ENCODE results near the gene MND1. TPM values are rescaled to one million over a fixed set of nuclear protein-coding genes. Genes with fewer than 3 reads are reported as not detected.

The MND1 gene
- total RNA-seq, 1 donor from 2014 or later = 33.6 TPM

GRCh38 chr4:153347117-153347516 lies 2.6 kb downstream of the MND1 start:
- no peak for DNase-seq (ENCODE audit: low read depth, low spot score)
- Mint-ChIP-seq H3K27ac (ENCODE audit: unreplicated experiment) (no peak overlapping the region), H3K4me3 (peak overlapping the region; percentile 94), H3K9me3 (no peaks in the 10 kb centered on the region), H3K4me1 (peaks cover 41% of the 10 kb centered on the region), H3K36me3 (ENCODE audit: low read depth) (no peaks in the 10 kb centered on the region), H3K27me3 (ENCODE audit: low read depth) (peaks cover 3% of the 10 kb centered on the region)
- TF ChIP-seq, protein P1, sequence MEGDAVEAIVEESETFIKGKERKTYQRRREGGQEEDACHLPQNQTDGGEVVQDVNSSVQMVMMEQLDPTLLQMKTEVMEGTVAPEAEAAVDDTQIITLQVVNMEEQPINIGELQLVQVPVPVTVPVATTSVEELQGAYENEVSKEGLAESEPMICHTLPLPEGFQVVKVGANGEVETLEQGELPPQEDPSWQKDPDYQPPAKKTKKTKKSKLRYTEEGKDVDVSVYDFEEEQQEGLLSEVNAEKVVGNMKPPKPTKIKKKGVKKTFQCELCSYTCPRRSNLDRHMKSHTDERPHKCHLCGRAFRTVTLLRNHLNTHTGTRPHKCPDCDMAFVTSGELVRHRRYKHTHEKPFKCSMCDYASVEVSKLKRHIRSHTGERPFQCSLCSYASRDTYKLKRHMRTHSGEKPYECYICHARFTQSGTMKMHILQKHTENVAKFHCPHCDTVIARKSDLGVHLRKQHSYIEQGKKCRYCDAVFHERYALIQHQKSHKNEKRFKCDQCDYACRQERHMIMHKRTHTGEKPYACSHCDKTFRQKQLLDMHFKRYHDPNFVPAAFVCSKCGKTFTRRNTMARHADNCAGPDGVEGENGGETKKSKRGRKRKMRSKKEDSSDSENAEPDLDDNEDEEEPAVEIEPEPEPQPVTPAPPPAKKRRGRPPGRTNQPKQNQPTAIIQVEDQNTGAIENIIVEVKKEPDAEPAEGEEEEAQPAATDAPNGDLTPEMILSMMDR (conservative IDR thresholded peaks at IDR 0.05) = no peak

- DNase-seq (ENCODE audit: low read depth, low spot score) = no peak
- H3K27ac Mint-ChIP-seq (ENCODE audit: unreplicated experiment) = no peak overlapping the region
- peaks cover 41% of the 10 kb centered on the region for H3K4me1 Mint-ChIP-seq
- TF ChIP-seq, protein P1 (conservative IDR thresholded peaks at IDR 0.05) = no peak
- H3K9me3 Mint-ChIP-seq = no peaks in the 10 kb centered on the region
- no peaks in the 10 kb centered on the region for H3K36me3 Mint-ChIP-seq (ENCODE audit: low read depth)
- peak overlapping the region; percentile 94 for H3K4me3 Mint-ChIP-seq
- peaks cover 3% of the 10 kb centered on the region for H3K27me3 Mint-ChIP-seq (ENCODE audit: low read depth)
Measured at GRCh38 chr4:153348006-153348405, 3.5 kb downstream of the MND1 start.

DNA sequence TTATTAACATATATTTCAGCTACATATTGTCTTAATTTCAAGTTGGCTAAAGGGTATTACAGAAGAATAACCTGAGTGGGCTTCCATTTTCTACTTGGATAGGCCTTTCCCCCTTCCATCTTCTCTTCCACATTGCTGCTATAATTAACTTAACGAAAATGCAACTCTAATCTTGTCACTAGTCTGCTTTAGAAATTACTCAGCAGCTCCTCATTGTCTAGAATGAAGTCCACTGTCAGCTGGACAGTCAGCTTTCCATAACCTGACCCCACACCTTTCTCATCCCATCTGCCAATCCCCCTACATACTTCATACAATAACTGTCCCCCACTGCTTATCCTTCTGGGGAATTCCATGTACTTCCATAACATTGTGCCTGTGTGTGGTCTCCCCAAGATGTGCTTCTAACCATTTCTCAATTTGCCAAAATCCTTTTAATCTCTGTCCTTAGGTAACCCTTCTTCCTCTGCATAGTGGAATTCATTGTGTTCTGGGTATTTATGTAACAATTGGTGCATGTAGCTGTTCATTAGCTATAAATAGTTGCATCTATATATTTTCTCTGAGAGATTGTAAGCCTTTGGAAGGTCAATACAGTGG lies 4.8 kb downstream of the MND1 start:
- no peaks in the 10 kb centered on the region for H3K9me3 Mint-ChIP-seq
- H3K27me3 Mint-ChIP-seq (ENCODE audit: low read depth) = peaks cover 3% of the 10 kb centered on the region
- no peaks in the 10 kb centered on the region for H3K36me3 Mint-ChIP-seq (ENCODE audit: low read depth)
- TF ChIP-seq, protein P1 (conservative IDR thresholded peaks at IDR 0.05) = no peak
- H3K4me1 Mint-ChIP-seq = peaks cover 37% of the 10 kb centered on the region
- no peak for DNase-seq (ENCODE audit: low read depth, low spot score)
- peak overlapping the region; percentile 1 for H3K27ac Mint-ChIP-seq (ENCODE audit: unreplicated experiment)
- H3K4me3 Mint-ChIP-seq = peak overlapping the region; percentile 35

GRCh38 chr4:153362184-153362583 lies 17.7 kb downstream of the MND1 start:
- no peaks in the 10 kb centered on the region for H3K27me3 Mint-ChIP-seq (ENCODE audit: low read depth)
- peaks cover 5% of the 10 kb centered on the region for H3K9me3 Mint-ChIP-seq
- no peaks in the 10 kb centered on the region for H3K4me1 Mint-ChIP-seq
- no peak overlapping the region for H3K4me3 Mint-ChIP-seq
- peaks cover 42% of the 10 kb centered on the region for H3K36me3 Mint-ChIP-seq (ENCODE audit: low read depth)
- TF ChIP-seq, protein P1 (conservative IDR thresholded peaks at IDR 0.05) = no peak
- H3K27ac Mint-ChIP-seq (ENCODE audit: unreplicated experiment) = no peak overlapping the region
- no peak for DNase-seq (ENCODE audit: low read depth, low spot score)

GRCh38 chr4:153364061-153364460 lies 19.6 kb downstream of the MND1 start:
- H3K27me3 Mint-ChIP-seq (ENCODE audit: low read depth) = no peaks in the 10 kb centered on the region
- H3K4me1 Mint-ChIP-seq = no peaks in the 10 kb centered on the region
- H3K9me3 Mint-ChIP-seq = peaks cover 5% of the 10 kb centered on the region
- H3K27ac Mint-ChIP-seq (ENCODE audit: unreplicated experiment) = no peak overlapping the region
- TF ChIP-seq, protein P1 (conservative IDR thresholded peaks at IDR 0.05) = no peak
- no peak for DNase-seq (ENCODE audit: low read depth, low spot score)
- H3K36me3 Mint-ChIP-seq (ENCODE audit: low read depth) = peaks cover 43% of the 10 kb centered on the region
- H3K4me3 Mint-ChIP-seq = no peak overlapping the region
